K562 (cell line): ENCODE measurements around the gene LTBP4. TPM values are rescaled to one million over a fixed set of nuclear protein-coding genes. Genes with fewer than 3 reads are reported as not detected.
A peak's percentile ranks its signal among the peaks of the same experiment; 100 is the strongest.

Experiments
- ATAC-seq: fragments of 200-7000 bp; cut with Tn5 transposase; 3 replicates; pipeline ENCODE4 v1.9.1; 2020; ENCODE audit warnings: moderate library complexity
- BruUV-seq: library from RNA; stranded (reverse); fragments of 400-500 nt; replicated peaks from 2 replicates; lab custom pipeline; 2021; lab: Mats Ljungman, UMichigan
- CTCF ChIA-PET: fragments of 300-600 bp; formaldehyde crosslinking; extraction: SDS; loops from one replicate; lab custom pipeline; 2021; ENCODE audit warnings: low intra/inter-chr PET ratio; lab: Yijun Ruan, JAX
- POLR2A ChIA-PET: fragments of 300-600, 350-650 bp; sonication (Branson Sonifier 250); formaldehyde crosslinking; extraction: SDS; loops from one replicate; lab custom pipeline; 2021; ENCODE audit warnings: antibody characterized with exemption, inconsistent platforms; lab: Yijun Ruan, JAX
- DNase-seq, 4 experiments: peaks; one replicate each; pipeline versions ENCODE4 v3.0.0 to v3.0.0-alpha.2; 2011 to 2018; ENCODE audit warnings: low spot score in 3 of 4, mixed read lengths in 3 of 4; ENCODE audit errors: extremely low read depth in 1 of 4
- FAIRE-seq: peaks from 2 replicates; lab custom pipeline; 2011; peaks lifted over from hg19 to GRCh38; lab: Jason Lieb, UNC
- H2AFZ ChIP-seq: 2 replicates; pipeline ENCODE4 v1.6.0; 2011; ENCODE audit warnings: low read depth, low read length, control low read depth, inconsistent platforms
- H3K27ac ChIP-seq: fragments of 200-600 bp; 3 replicates; pipeline ENCODE4 v1.8.0; 2011; ENCODE audit warnings: low read depth, mild to moderate bottlenecking, control low read depth, inconsistent platforms, low read length, moderate library complexity, mixed read lengths; ENCODE audit errors: extremely low read depth
- H3K27me3 ChIP-seq, 2 experiments: fragments of 300-600 bp in 1 of 2; 2 replicates in 1 of 2; 3 replicates in 1 of 2; pipeline versions ENCODE4 v1.6.0 to v1.8.0; 2011; ENCODE audit warnings: inconsistent platforms in 2 of 2, low read length in 2 of 2, mild to moderate bottlenecking in 1 of 2, mixed read lengths in 1 of 2, moderate library complexity in 1 of 2; ENCODE audit not compliant: control insufficient read depth in 2 of 2, insufficient read depth in 2 of 2
- H3K36me3 ChIP-seq: fragments of 300-600 bp; 3 replicates; pipeline ENCODE4 v1.8.0; 2011; ENCODE audit warnings: mild to moderate bottlenecking, low read length, inconsistent platforms; ENCODE audit not compliant: control insufficient read depth, insufficient read depth
- H3K4me1 ChIP-seq, 2 experiments: fragments of 200-600 bp in 1 of 2; replicated peaks in 1 of 2; 2 replicates in 1 of 2; 3 replicates in 1 of 2; pipeline versions ENCODE4 v1.5.1 to v1.8.0; 2011; ENCODE audit warnings: inconsistent platforms in 2 of 2, low read length in 2 of 2, mild to moderate bottlenecking in 1 of 2, mixed read lengths in 1 of 2, moderate library complexity in 1 of 2; ENCODE audit not compliant: control insufficient read depth in 2 of 2, insufficient read depth in 2 of 2
- H3K4me2 ChIP-seq: 2 replicates; pipeline ENCODE4 v1.6.1; 2011; ENCODE audit warnings: low read length, control low read depth, inconsistent platforms, mixed read lengths; ENCODE audit not compliant: insufficient read depth
- H3K4me3 ChIP-seq: fragments of 200-600 bp; sonication (generic), shearing (Covaris generic); 2 replicates; pipeline ENCODE4 v1.5.1; 2016; ENCODE audit warnings: control low read depth, inconsistent platforms
- H3K79me2 ChIP-seq: fragments of 200-600 bp; 3 replicates; pipeline ENCODE4 v1.8.0; 2011; ENCODE audit warnings: low read length, inconsistent platforms; ENCODE audit not compliant: control insufficient read depth, insufficient read depth
- H3K9ac ChIP-seq, 2 experiments: 2 replicates each; pipeline versions ENCODE4 v1.6.0 to v1.6.1; 2011; ENCODE audit warnings: low read depth in 2 of 2, low read length in 2 of 2, control low read depth in 1 of 2, inconsistent platforms in 1 of 2, mild to moderate bottlenecking in 1 of 2, mixed read lengths in 1 of 2; ENCODE audit not compliant: insufficient read depth in 1 of 2
- H3K9me1 ChIP-seq: one replicate; pipeline ENCODE4 v1.6.0; 2011; ENCODE audit warnings: inconsistent platforms, mild to moderate bottlenecking, low read length, moderate library complexity; ENCODE audit not compliant: control insufficient read depth, insufficient read depth
- H3K9me3 ChIP-seq: replicated peaks from 2 replicates; pipeline ENCODE4 v1.5.1; 2011; ENCODE audit warnings: low read depth, low read length, inconsistent platforms; ENCODE audit not compliant: control insufficient read depth, insufficient read depth
- H4K20me1 ChIP-seq: replicated peaks from 2 replicates; pipeline ENCODE4 v1.6.1; 2011; ENCODE audit warnings: low read length, inconsistent platforms, mixed read lengths; ENCODE audit not compliant: control insufficient read depth, insufficient read depth
- CBX1 ChIP-seq: sonication (generic); IDR thresholded peaks from 2 replicates; pipeline ENCODE4 v1.6.1; 2016; ENCODE audit warnings: antibody characterized with exemption, low read depth, mild to moderate bottlenecking
- CEBPB ChIP-seq: fragments of 450-650 bp; IDR thresholded peaks from 2 replicates; pipeline ENCODE4 v1.6.1; 2016; ENCODE audit warnings: missing genetic modification characterization, missing compliant biosample characterization
- GABPB1 ChIP-seq: sonication (generic); formaldehyde crosslinking; IDR thresholded peaks from 2 replicates; pipeline ENCODE4 v1.8.0; 2022; ENCODE audit warnings: mild to moderate bottlenecking, missing genetic modification reagents
- HDAC6 ChIP-seq: IDR thresholded peaks from 2 replicates; pipeline ENCODE4 v1.6.1; 2012; ENCODE audit warnings: low read depth, mild to moderate bottlenecking, control low read depth, inconsistent platforms, low read length, moderate library complexity
- HEY1 ChIP-seq: fragments of 250-450 bp; sonication (Bioruptor Pico); IDR thresholded peaks from 2 replicates; pipeline ENCODE4 v1.5.0; 2020; ENCODE audit warnings: mild to moderate bottlenecking, moderate library complexity, borderline replicate concordance
- MECOM ChIP-seq: fragments of 250-450 bp; sonication (Bioruptor Pico); IDR thresholded peaks from 2 replicates; pipeline ENCODE4 v1.8.0; 2022; ENCODE audit warnings: inconsistent platforms
- OTX1 ChIP-seq: fragments of 450-650 bp; formaldehyde crosslinking; IDR thresholded peaks from 2 replicates; pipeline ENCODE4 v1.4.0; 2022; ENCODE audit warnings: mild to moderate bottlenecking
- RBM25 ChIP-seq: fragments of 200-400 bp; formaldehyde crosslinking; IDR thresholded peaks from 2 replicates; pipeline ENCODE4 v1.6.1; 2018; ENCODE audit warnings: low read length, low read depth, moderate library complexity; ENCODE audit not compliant: severe bottlenecking
- RCOR1 ChIP-seq, 2 experiments: IDR thresholded peaks; 2 replicates each; pipeline ENCODE4 v1.6.1; 2012; ENCODE audit warnings: low read depth in 2 of 2, low read length in 2 of 2, borderline replicate concordance in 1 of 2, improper control_type of control experiment in 1 of 2
- SRF ChIP-seq, 2 experiments: fragments of 250-450, 450-650 bp in 1 of 2; sonication (Bioruptor Pico) in 1 of 2; sonication (generic) in 1 of 2; formaldehyde crosslinking; IDR thresholded peaks; 2 replicates each; pipeline versions ENCODE4 v1.5.0 to v1.5.1; 2020 to 2022; ENCODE audit warnings: mild to moderate bottlenecking in 1 of 2, missing genetic modification reagents in 1 of 2
- TAF1 ChIP-seq: IDR thresholded peaks from 2 replicates; pipeline ENCODE4 v1.6.1; 2011; ENCODE audit warnings: mild to moderate bottlenecking, low read length, moderate library complexity; ENCODE audit not compliant: insufficient read depth, control insufficient read depth, severe bottlenecking; ENCODE audit errors: extremely low read depth
- TEAD4 ChIP-seq, 2 experiments: sonication (generic) in 1 of 2; formaldehyde crosslinking in 1 of 2; IDR thresholded peaks; 2 replicates each; pipeline versions ENCODE4 v1.6.1 to v1.8.0; 2012 to 2022; ENCODE audit warnings: borderline replicate concordance in 1 of 2, inconsistent platforms in 1 of 2, low read length in 1 of 2, mild to moderate bottlenecking in 1 of 2, missing genetic modification reagents in 1 of 2
- WGBS: fragments of 100-300 bp; shearing (Covaris generic); methylation state at CpG from one replicate; pipeline ENCODE4 v1.1.6; 2016; ENCODE audit warnings: low coverage, mixed read lengths; ENCODE audit not compliant: insufficient coverage; ENCODE audit errors: missing lambda C conversion rate; 5-methylcytosine and 5-hydroxymethylcytosine counted together
- in situ Hi-C: fragments of 300-500 bp; cut with MboI; formaldehyde crosslinking; loops from 4 replicates; pipeline ENCODE4 v1.15.0; 2018; ENCODE audit warnings: inconsistent platforms, mixed read lengths
- intact Hi-C: fragments of 100-400 bp; cut with micrococcal nuclease; formaldehyde crosslinking; loops from 2 replicates; pipeline ENCODE4 v1.14.2; 2022
- polyA plus RNA-seq, 8 experiments: library from polyadenylated mRNA; depleted of rRNA in 4 of 8; stranded (reverse) in 5 of 8; unstranded in 3 of 8; fragments of >200 nt; fragmentation: Nextera tagmentation in 2 of 8; fragmentation: Illumina TruSeq in 1 of 8; extraction: Ambion mirVana in 2 of 8; extraction: Trizol in 1 of 8; gene quantifications; 2 replicates each; pipeline versions ENCODE4 v1.2.1 to v1.2.3, GENCODE V29; 2011 to 2014; ENCODE audit warnings: inconsistent platforms in 1 of 8, missing spikeins in 1 of 8
- total RNA-seq, 7 experiments: library from RNA; depleted of rRNA in 6 of 7; stranded (reverse); fragments of >200 nt in 6 of 7; fragmentation: Illumina TruSeq in 2 of 7; extraction: Trizol in 2 of 7; gene quantifications; 2 replicates each; pipeline versions ENCODE4 v1.2.1 to v1.2.3, GENCODE V29; 2011 to 2021; ENCODE audit warnings: low replicate concordance in 1 of 7

Gene LTBP4
- total and polyA plus RNA-seq, 9 of the 15 experiments (the other 6 are each of a cell fraction or from before 2014, with no cell fraction given) = 0.35 to 160 (median 31.6) TPM

GRCh38 chr19:40598918-40599307 lies 2.3 kb upstream of the LTBP4 start (continued):
- TF ChIP-seq GABPB1 (CRISPR knock-in tag) = peak; percentile 46; the same call in 1 of the 2 replicates
- peak; percentile 58 to 76; a peak in 3 of 4 replicates for TF ChIP-seq RCOR1 (IDR thresholded peaks at IDR 0.05; ENCODE audit: borderline replicate concordance in 1 of 2, low read depth in 2 of 2, low read length in 2 of 2)
- TF ChIP-seq RBM25 = peak; percentile 99
- 0 out of 2 replicates have a peak, but pooled peaks have one; percentile 8 for TF ChIP-seq MECOM (CRISPR knock-in tag)
- TF ChIP-seq HEY1 = no peak
- peak; percentile 97 for TF ChIP-seq CBX1
- TF ChIP-seq SRF (CRISPR knock-in tag; IDR thresholded peaks at IDR 0.05) = no peak
- no peak for TF ChIP-seq TAF1
- 0 out of 2 replicates have a peak, but pooled peaks have one; percentile 3 for TF ChIP-seq TEAD4 (IDR thresholded peaks at IDR 0.05; ENCODE audit: low read length)
- no peak for TF ChIP-seq TEAD4 (CRISPR knock-in tag; IDR thresholded peaks at IDR 0.05; ENCODE audit: borderline replicate concordance)

GRCh38 chr19:40599331-40599901 lies 1.8 kb upstream of the LTBP4 start:
- WGBS = 0% methylated on average over 3 of the region's 9 CpGs
- H3K27me3 ChIP-seq = no peaks in the 10 kb centered on the region
- 0 out of 3 replicates have a peak, but pooled peaks have one; percentile 1 for ATAC-seq
- peak overlapping the region in 1 of 2 experiments; percentile 76; a peak in 1 of 4 replicates for H3K9ac ChIP-seq
- H3K9me3 ChIP-seq = no peaks in the 10 kb centered on the region
- peak overlapping the region; percentile 39; the same call in 1 of the 3 replicates for H3K27ac ChIP-seq
- H4K20me1 ChIP-seq = peaks cover 6% of the 10 kb centered on the region; the same call in 1 of the 2 replicates
- DNase-seq = peak in 2 of 4 experiments; percentile 42 to 82
- H3K4me1 ChIP-seq = peaks cover 49 to 92% of the 10 kb centered on the region in 2 experiments
- H3K79me2 ChIP-seq = peaks cover 23% of the 10 kb centered on the region
- POLR2A ChIA-PET = interaction anchor here (0.8 to 0.9 kb wide), 3 partner anchors 32 to 134 kb away, joined by 3 to 6 read pairs (median 3); no protein-coding TSS in a partner anchor
- H3K9me1 ChIP-seq = peaks cover 4% of the 10 kb centered on the region
- peak overlapping the region; percentile 89 for H3K4me2 ChIP-seq
- H2AFZ ChIP-seq = peak overlapping the region; percentile 5
- H3K4me3 ChIP-seq = no peak overlapping the region
- no TSS peak for BruUV-seq
- intact Hi-C loops = loop anchor here (2.0 kb wide), 1 partner anchor 51 kb away; no protein-coding TSS in a partner anchor
- CTCF ChIA-PET = interaction anchor here (0.7 to 2.3 kb wide), 5 partner anchors 29 to 135 kb away, joined by 3 to 7 read pairs (median 6); no protein-coding TSS in a partner anchor
- H3K36me3 ChIP-seq = peaks cover 7% of the 10 kb centered on the region; the same call in 1 of the 3 replicates
- in situ Hi-C loops = no loop called here
- FAIRE-seq = peak; percentile 68
- TF ChIP-seq HDAC6 (no peak), CEBPB (no peak), OTX1 (CRISPR knock-in tag) (peak; percentile 63; the same call in 1 of the 2 replicates)
